ENCODE results near the gene PMM2. TPM values are rescaled to one million over a fixed set of nuclear protein-coding genes. Genes with fewer than 3 reads are reported as not detected.
"Not testable (repeated sequence)": the region's sequence is repeated elsewhere in the genome, so short reads cannot be mapped to it uniquely, and the experiment has no call there.

Gene PMM2
- total RNA-seq, 1 experiment from 2014 or later, result 34.7 TPM

DNA sequence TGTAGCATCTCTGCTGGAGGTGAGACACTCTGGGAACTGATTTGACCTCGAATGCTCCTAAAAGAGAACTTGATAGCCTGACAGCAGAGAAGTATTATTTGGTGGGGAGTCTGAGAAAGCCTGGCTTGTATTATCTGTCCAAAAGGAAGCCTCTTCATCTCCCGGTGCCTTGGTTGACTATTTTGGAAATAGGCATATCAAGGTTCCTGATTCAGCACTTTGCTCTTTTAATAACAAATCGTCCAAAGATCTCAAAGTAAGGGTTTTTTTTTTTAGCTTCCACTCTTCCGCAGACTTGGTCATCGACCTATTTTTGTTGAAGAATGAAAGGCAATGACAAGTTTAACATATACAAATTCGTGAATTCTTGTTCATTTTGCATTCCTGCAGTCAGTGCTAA is 15.0 kb upstream of the PMM2 start:
- DNase-seq (ENCODE audit: low spot score), result no peak

DNA sequence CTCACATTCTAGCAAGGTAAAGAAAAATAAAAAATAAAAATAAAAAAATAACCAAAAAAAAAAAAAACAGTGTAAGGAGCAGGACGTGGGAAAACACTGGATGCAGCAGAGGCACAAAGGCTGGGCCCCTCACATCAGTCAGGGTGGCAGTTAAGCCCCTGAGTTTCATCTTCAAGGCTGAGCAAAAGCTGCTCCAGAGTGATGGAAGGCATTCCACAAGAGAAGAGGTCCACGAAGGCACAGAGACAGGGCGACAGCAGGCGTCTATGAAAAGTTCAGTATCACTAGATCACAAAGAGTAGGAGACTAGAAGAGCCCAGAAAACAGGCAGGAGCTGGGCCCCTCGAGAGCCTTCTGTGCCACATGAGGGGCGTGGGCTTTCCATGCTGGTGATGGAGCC is 12.2 kb upstream of the PMM2 start:
- DNase-seq (ENCODE audit: low spot score), result no peak

DNA sequence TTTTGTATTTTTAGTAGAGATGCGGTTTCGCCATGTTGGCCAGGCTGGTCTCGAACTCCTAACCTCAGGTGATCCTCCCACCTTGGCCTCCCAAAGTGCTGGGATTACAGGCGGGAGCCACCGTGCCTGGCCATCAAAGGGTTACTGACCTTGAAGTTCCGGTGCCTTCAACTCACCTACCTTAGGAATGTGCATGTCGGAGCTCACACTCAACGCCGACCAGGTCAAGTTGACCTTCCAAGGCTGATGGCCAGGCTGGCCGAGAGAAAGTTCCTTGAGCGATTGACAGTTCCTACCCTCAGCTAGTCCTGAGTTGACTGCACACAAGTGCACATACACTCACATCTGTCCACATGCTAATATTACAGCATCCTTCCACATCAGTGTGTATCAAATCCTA is 11.3 kb upstream of the PMM2 start:
- not testable (repeated sequence) for DNase-seq (ENCODE audit: low spot score)

DNA sequence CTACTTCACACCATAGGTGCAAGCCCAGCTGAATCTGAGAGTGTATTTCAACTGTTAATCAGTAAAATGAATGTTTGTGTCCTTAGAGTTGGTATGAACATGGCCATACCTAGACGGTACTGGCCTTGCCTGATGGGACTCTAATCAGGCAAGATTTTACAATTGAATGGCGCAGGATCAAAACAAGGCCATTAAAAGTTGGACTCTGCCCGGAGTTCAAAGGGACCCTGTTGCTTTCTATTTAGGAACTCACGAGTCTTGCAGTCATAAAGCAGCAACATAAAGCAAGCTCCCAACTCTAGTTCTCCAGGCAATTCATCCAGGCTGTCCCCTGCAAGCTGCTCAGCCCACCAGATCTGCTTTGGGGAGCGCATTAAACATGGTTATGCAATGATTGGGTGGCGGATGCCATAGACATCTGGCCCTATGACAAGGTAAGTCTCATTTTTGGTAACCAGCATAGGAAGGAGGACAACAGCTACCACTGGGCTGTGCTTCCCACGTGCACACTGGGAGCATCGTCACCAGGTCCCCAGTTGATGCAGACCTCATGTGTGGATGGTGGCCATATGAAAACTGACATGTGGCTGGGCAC is 9.0 kb upstream of the PMM2 start:
- DNase-seq (ENCODE audit: low spot score), result no peak

DNA sequence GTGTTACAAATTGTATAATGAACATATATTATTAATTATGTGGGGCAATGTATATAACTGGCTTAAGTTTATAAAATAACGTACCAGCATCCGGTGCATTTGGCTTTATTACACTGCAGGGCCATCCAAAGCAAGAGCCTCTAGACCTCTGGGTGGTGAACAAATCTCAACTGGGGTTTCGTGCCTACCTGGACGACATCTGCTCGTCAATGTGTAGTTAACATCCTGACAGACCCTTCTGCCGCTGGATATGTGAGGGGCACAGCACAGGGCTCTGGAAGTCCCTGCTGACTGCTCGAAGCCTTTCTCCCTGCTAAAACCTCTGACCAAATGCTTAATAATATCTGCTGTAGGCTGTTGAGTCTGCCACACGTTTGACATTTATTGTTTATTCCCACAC is 2.5 kb upstream of the PMM2 start:
- no peak for DNase-seq (ENCODE audit: low spot score)

DNA sequence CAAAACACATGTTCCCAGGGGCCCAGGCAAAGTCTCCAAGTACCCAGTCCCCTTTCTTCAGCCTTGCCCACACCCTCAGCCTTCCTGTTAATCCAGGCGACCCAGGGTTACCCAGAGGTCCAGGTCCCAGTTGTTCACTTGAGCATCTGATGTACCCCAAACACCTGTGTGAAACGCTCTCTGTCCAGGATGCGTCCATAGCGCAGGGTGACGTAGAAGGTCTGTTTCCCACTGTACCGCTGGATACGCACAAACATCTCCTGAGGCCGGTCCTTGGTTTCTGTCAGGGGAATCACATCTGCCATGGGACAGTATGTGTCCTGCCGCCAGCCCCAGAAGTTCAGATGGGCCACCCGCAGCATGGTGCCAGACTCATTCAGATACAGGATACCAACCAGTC is 1.8 kb upstream of the PMM2 start:
- DNase-seq (ENCODE audit: low spot score), result no peak

DNA sequence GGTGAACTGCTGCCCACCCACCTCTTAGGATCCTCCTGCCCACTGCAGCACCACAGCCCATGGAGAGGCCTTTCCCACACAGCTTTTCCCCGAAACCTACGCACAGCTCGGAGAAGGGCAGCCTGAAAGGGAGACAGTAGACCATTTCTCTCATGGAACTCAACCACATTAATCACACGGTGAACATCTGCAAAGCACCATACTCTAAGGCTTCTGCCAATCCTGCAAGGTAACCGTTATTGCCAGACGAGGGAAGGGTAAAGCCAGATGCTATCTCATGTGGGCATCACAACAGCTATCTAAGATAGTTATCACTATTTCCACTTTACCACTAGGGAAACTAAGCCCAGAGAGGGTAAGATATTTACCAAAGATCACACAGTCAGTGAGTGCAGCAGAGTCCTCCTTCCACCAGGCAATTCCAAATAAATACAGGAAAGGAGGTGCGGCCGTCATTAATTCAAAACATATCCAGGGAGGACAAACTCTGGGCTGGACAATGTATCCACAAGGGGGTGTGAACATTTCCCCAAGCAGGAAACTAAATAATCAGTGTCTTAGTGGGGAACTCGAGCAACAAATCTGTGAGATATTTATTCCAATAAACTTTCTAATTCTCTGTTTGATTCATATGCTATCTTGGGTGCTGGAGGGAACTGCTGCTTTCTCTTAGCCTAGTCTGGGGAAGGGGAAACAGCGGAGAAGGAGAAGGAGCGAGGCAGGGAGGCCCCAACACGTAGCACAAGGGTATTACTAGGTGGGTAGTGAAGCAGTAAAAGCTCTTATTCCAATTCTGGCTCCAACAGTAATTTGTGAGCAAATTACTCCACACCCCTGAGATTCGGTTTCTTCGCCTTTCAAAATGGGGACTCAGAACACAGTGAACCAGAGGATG is 923 bp upstream of the PMM2 start:
- DNase-seq (ENCODE audit: low spot score), result no peak

DNA sequence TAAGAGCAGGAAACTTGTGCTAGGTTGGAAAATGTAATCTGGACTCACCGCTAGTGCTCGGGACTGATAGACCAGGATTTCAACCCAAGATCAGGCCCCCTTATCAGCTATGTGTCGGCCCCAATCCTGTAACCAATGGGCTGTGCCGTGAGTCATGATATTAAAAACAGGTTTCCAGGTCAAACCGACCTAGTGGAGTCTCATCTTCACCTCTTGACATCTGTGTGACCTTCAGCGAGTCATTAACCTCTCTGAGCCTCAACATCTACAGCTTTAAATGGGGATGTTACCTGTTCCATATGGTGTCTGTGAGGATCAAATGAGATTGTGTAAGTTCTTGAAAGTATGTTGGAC is 512 bp downstream of the PMM2 start:
- DNase-seq (ENCODE audit: low spot score), result peak; percentile 37

DNA sequence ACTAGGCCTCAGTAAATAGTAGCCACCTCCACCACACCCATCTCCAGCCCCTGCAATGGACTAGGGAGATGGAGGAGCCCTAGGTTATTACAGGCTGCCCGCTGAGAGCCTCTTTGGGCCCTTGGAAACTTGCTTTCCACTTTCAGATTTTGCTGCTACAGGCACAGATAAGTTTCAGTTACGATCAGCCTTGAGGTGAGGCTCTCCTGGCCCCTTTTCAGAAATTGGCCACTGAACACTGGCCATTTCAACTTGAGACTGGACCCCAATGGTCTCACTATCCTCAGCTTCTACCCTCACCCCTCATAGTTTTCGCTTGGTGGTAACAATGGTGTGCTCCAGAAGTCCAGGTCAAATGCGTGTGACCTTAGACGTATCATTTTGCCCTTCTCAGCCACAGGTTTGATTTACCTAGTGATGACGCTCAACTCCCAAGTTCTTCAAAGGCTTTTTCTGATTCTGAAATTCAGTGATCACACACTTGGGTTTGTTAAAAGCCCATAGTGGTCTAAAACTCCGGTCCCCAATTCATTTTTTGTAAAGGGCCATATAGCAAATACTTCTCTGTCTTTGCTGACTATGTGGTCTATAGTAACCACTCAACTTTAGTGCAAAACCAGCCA is 1.0 kb downstream of the PMM2 start:
- DNase-seq (ENCODE audit: low spot score), result peak; percentile 15

DNA sequence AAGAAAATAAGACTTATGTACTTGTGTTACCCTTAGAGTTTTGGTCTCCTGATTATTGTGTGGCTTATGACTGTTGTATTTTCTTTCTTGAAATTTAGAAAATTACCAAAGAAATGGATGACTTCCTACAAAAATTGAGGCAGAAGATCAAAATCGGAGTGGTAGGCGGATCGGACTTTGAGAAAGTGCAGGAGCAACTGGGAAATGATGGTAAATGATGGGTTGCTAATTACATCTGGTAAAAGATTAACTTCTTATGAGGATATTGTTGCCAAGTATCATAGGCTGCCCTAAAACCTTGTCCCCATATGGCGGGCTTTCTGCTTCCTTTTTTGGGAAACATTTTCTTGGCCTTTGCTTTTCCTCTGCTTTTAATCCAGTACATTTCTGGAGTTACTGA is 4.1 kb downstream of the PMM2 start:
- DNase-seq (ENCODE audit: low spot score), result no peak

DNA sequence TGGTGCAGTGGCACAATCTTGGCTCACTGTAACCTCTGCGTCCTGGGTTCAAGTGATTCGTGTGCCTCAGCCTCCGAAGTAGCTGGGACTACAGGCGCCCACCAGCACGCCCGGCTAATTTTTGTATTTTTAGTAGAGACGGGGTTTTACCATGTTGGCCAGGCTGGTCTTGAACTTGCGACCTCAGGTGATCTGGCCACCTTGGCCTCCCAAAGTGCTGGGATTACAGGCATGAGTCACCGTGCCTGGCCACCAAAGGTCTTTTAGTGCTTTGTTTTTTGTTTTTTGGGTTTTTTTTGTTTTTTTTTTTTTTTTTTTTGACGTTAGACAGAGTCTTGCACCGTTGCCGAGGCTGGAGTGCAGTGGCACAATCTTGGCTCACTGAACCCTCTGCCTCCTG is 6.1 kb downstream of the PMM2 start:
- not testable (repeated sequence) for DNase-seq (ENCODE audit: low spot score)

DNA sequence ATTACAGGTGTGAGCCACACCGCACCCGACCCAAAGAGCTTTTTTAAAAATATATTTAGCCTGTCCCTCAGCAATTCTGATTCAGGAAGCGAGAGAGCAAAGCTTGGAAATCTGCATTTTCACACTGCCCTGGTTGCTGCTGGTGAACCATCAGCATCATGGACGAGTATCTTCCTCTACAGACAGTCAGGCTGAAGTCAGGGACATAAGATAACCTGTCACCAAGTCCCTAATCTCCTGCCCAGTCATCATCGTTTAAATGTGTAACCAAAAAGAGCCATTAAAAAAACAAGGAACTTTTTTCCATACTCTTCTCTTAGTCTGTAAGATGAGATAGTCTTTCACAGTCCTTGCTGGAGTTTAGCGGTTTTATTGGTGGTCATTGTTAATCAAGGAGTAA is 6.7 kb downstream of the PMM2 start:
- DNase-seq (ENCODE audit: low spot score), result no peak

DNA sequence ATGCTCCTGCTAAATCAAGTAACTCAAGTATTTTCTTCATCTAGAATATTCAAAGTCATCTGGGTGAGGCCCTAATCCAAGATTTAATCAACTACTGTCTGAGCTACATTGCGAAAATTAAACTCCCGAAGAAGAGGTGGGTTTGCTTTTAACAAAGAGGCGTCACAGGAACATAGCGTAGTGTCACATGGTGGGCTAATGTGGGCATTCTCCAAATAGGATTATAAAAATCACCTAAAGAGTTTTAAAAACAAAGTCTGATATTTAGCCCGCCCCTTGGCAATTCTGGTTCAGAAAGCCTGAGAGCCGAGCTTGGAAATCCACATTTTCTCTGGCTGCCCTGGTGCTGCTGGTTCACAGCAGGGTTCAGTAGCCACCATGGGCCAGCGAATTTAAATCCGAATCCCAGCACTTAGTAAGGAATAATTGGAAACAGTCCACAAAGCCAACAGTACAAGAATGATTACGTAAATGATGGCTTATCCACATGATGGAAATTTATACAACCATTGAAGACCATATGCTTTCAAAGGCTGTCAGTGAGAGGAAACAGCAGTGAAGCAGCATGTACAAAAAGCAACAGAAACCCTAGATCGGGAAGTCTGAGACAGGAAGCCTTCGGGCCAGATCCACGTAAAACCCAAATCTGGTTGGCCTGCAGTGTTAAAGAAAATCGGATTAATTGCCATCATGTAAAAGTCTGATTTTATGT is 8.8 kb downstream of the PMM2 start:
- DNase-seq (ENCODE audit: low spot score), result no peak

DNA sequence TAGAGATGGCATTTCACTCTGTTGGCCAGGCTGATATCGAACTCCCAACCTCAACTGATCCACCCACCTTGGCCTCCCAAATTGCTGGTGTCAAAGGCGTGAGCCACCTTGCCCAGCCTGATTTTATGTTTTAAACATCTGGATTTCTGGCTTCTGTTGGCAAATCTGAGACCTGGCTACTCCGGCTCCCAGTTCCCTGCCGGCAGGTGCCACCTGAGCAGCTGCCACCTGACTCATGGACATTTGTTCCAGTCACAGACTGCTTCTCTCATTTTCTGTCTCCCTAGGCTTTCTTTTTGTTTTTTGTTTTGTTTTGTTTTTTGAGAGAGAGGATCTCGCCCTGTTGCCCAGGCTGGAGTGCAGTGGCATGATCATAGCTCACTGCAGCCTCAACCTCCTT is 9.6 kb downstream of the PMM2 start:
- no peak for DNase-seq (ENCODE audit: low spot score)

DNA sequence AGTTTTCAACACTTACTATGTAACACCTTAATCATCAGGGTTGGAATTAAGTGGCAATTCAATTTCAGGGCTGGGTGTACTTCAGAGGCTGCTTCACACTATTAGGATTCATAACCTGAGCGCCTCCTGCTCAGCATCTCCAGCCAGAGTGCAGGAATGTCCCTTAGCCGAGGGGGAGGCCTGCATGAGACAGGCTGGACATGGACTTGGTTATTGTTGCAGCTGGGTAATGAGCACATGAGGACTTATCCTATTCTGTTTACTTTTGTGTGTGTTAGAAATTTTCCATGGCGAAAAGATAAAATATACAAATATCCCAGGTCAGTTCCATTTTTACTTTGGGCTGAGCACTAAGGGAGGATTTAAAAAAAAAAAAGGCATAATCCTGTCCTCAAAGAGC is 10.4 kb downstream of the PMM2 start:
- no peak for DNase-seq (ENCODE audit: low spot score)

DNA sequence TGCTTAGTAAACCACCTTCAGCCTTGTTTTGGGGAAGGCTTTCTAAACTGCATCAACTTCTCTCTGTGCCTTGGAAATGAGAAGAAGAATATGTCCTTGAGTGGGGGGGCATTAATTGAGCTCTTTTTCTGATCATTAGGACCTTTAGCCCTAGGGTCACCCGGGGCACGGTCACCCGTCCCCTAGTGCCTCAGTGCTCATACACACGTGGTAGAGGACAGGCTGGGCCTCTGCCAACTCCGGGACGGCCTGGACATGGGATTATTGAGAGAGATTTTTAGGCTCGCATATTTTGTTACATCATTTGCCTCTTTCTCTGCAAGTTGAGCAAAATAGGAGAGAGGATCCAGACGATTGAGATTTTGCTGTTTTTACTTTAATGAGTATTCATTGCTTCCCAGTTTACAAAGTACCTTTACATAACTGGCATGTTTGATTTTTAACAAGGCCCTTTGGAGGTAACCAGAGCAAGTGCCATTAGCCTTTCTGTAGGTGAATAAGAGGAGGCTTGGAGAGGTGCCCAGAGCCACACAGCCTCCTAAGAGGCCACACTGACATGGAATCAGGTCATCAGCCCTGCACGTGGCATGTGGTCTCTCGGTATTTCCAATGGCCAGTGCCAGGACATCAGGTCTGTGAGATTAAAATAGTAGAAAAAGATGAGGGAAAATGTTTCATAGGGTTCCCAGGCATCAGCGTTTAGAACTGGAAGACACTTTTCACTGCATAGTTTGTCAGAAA is 11.1 kb downstream of the PMM2 start:
- no peak for DNase-seq (ENCODE audit: low spot score)

DNA sequence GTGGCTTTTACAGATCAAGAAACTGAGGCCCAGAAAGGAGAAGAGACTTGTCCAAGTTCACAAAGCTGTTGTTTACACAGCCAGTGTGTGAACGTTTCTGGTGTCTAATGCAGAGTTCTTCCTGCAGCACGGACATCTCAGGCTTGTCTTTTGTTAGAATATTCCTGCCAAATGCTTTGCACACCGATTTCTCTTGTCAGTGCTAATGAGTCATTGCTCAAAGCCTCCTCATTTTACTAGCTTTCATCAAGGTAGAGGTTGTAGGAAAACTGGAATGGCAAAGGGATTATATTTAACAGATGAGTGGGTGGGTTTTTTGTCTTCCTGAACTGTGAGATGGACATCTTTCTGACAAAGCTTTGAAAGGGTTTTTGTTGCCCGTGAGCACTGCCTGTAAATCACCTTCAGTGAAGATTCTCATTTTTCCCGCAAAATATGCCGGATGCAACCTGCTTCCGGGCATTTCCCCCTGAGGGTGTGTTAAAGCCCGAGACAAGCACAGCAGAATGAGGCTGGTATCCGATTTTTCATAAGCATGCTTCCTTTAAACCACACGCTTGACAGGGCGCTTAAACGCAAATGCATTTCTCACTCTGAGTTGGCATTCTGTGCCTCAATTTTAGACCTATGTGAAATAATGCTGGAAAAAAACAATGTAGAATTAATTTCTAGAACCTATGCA is 14.7 kb downstream of the PMM2 start:
- no peak for DNase-seq (ENCODE audit: low spot score)

DNA sequence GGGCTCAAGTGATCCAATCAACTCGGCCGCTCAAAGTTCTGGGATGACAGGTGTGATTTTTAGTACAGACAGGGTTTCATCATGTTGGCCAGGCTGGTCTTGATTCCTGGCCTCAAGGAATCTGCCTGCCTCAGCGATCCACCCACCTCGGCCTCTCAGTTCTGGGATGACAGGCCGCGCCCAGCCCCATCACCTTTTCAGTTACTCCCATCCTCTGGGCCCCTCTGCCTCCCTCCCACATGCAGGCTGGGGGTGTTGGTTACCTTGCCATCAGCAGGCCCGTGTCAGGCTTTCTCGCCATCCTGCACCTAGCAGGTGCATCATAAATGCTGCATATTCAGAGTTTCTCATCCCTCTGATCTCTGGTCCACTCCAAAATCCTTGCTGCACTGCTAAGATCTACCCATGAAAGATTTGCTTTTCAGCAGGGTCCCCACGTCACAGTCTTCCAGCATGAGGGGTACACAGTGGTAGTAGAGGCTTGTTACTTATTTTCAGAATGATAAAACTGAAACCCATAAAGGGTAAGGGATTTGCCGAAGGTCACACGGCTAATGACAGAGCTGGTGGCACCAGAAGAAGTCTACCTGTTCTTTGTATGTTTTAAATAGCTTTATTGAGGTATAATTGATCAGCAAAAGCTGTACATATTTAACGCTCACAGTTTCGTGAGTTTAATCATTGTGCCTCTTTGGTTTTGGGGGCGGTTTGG is 16.6 kb downstream of the PMM2 start:
- no peak for DNase-seq (ENCODE audit: low spot score)

DNA sequence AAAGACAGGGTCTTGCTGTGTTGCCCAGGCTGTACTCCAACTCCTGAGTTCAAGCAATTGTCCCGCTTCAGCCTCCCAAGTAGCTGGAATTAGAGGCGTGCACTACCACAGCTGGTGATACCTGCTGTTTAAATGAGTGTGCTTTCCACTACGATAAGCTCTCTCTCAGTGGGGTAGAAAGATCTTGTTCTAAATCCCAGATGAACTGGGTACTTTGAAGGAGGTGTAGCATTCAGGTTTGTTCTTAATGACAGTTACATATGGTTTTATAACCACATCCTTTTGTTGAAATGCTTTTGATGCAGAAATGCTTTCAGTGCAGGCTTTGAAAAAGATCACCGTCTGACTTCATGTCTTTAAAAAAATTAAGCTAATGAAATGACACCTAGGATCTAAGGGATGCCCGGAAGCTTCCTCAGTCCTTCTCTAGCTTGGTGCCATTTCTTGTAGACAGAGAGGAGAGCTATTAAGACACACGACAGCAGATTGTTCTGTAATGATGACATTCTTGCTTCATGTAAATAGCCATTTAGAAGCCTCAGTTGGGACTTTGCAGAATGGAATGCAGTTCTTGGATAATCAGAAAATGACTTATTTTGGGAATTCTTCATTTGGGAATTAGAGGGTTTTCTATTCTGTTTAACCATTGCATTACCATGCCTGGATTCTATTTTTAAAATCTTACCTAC is 19.5 kb downstream of the PMM2 start:
- no peak for DNase-seq (ENCODE audit: low spot score)
